Measurements from ENCODE around the gene TNC. TPM values are rescaled to one million over a fixed set of nuclear protein-coding genes. Genes with fewer than 3 reads are reported as not detected.

Gene TNC
- total RNA-seq, 1 experiment from 2014 or later, result 5.7 TPM

DNA sequence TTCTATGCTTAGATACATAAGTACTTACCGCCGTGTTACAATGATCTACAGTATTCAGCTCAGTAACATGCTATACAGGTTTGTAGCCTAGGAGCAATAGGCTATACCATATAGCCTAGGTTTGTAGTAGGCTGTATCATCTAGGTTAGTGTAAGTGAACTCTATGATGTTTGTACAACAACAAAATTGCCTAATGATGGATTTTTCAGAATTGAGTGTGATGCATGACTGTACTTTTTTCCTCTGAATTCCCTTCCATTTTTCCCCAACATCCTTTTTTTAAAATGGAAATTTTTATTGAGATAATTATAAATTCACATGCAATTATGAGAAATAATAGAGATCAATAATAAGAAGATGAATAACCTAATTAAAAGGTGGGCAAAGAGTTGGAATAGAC, 119.6 kb downstream of the TNC start:
- intact Hi-C loops (cut with micrococcal nuclease; ENCODE audit: unreplicated experiment) (no loop called here), in situ Hi-C loops (cut with HindIII; ENCODE audit: low pct_unique_long_range_greater_than_20kb, low sequenced_read_pairs) (no loop called here)
- Histone ChIP-seq H3K9me3 (ENCODE audit: control insufficient read depth, insufficient read depth, low read depth, low read length) (no peaks in the 10 kb centered on the region), H3K4me1 (ENCODE audit: control insufficient read depth, insufficient read depth, low read length) (no peaks in the 10 kb centered on the region), H3K27ac (ENCODE audit: low read length) (no peak overlapping the region), H3K36me3 (ENCODE audit: control insufficient read depth, insufficient read depth, low read length) (no peaks in the 10 kb centered on the region), H3K27me3 (ENCODE audit: control insufficient read depth, insufficient read depth, low read length) (no peaks in the 10 kb centered on the region), H3K4me3 (ENCODE audit: low read depth in 2 of 2, low read length in 2 of 2) (no peak overlapping the region)
- CTCF ChIA-PET, result interaction anchor here (0.6 kb wide), 1 partner anchor 401 kb away, joined by 3 read pairs; no protein-coding TSS in a partner anchor
- no TSS peak for BruUV-seq (replicated peaks)
- DNase-seq (ENCODE audit: low read depth, low spot score) (no peak), ATAC-seq (no peak)
- POLR2A ChIA-PET, result no interaction called here
- TF ChIP-seq, protein P1, sequence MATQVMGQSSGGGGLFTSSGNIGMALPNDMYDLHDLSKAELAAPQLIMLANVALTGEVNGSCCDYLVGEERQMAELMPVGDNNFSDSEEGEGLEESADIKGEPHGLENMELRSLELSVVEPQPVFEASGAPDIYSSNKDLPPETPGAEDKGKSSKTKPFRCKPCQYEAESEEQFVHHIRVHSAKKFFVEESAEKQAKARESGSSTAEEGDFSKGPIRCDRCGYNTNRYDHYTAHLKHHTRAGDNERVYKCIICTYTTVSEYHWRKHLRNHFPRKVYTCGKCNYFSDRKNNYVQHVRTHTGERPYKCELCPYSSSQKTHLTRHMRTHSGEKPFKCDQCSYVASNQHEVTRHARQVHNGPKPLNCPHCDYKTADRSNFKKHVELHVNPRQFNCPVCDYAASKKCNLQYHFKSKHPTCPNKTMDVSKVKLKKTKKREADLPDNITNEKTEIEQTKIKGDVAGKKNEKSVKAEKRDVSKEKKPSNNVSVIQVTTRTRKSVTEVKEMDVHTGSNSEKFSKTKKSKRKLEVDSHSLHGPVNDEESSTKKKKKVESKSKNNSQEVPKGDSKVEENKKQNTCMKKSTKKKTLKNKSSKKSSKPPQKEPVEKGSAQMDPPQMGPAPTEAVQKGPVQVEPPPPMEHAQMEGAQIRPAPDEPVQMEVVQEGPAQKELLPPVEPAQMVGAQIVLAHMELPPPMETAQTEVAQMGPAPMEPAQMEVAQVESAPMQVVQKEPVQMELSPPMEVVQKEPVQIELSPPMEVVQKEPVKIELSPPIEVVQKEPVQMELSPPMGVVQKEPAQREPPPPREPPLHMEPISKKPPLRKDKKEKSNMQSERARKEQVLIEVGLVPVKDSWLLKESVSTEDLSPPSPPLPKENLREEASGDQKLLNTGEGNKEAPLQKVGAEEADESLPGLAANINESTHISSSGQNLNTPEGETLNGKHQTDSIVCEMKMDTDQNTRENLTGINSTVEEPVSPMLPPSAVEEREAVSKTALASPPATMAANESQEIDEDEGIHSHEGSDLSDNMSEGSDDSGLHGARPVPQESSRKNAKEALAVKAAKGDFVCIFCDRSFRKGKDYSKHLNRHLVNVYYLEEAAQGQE (IDR thresholded peaks at IDR 0.05; ENCODE audit: insufficient read depth in 1 of 2, low read depth in 2 of 2, low read length in 1 of 2), result no peak
- TF ChIP-seq POLR2AphosphoS5 (IDR thresholded peaks at IDR 0.05; ENCODE audit: low read depth, low read length), result no peak
- no peak for TF ChIP-seq TCF7L2 (IDR thresholded peaks at IDR 0.05; ENCODE audit: low read depth, low read length)
- TF ChIP-seq SIN3A (IDR thresholded peaks at IDR 0.05; ENCODE audit: borderline replicate concordance, insufficient read depth, low read depth, low read length), result no peak
- no peak for TF ChIP-seq CTCF (IDR thresholded peaks at IDR 0.05)

- CTCF ChIA-PET, result no interaction called here
- no peaks in the 10 kb centered on the region for H3K9me3 ChIP-seq (ENCODE audit: control insufficient read depth, insufficient read depth, low read depth, low read length)
- no peak for ATAC-seq
- H3K36me3 ChIP-seq (ENCODE audit: control insufficient read depth, insufficient read depth, low read length), result no peaks in the 10 kb centered on the region
- intact Hi-C loops (cut with micrococcal nuclease; ENCODE audit: unreplicated experiment), result no loop called here
- no peak overlapping the region for H3K4me3 ChIP-seq (ENCODE audit: low read depth in 2 of 2, low read length in 2 of 2)
- no peak for DNase-seq (ENCODE audit: low read depth, low spot score)
- H3K4me1 ChIP-seq (ENCODE audit: control insufficient read depth, insufficient read depth, low read length), result no peaks in the 10 kb centered on the region
- BruUV-seq (replicated peaks), result no TSS peak
- in situ Hi-C loops (cut with HindIII; ENCODE audit: low pct_unique_long_range_greater_than_20kb, low sequenced_read_pairs), result no loop called here
- TF ChIP-seq CTCF (IDR thresholded peaks at IDR 0.05) (no peak), TCF7L2 (IDR thresholded peaks at IDR 0.05; ENCODE audit: low read depth, low read length) (no peak), SIN3A (IDR thresholded peaks at IDR 0.05; ENCODE audit: borderline replicate concordance, insufficient read depth, low read depth, low read length) (no peak), POLR2AphosphoS5 (IDR thresholded peaks at IDR 0.05; ENCODE audit: low read depth, low read length) (no peak)
- TF ChIP-seq, protein P1 (IDR thresholded peaks at IDR 0.05; ENCODE audit: insufficient read depth in 1 of 2, low read depth in 2 of 2, low read length in 1 of 2), result no peak
- H3K27ac ChIP-seq (ENCODE audit: low read length), result no peak overlapping the region
- POLR2A ChIA-PET, result no interaction called here
- no peaks in the 10 kb centered on the region for H3K27me3 ChIP-seq (ENCODE audit: control insufficient read depth, insufficient read depth, low read length)
Observed at GRCh38 chr9:114995681-114996221, 122.2 kb downstream of the TNC start.
